ENCODE data around the gene FNBP1. TPM values are rescaled to one million over a fixed set of nuclear protein-coding genes. Genes with fewer than 3 reads are reported as not detected.

The FNBP1 gene
- total RNA-seq, 2 experiments from 2014 or later = 198 TPM

DNA sequence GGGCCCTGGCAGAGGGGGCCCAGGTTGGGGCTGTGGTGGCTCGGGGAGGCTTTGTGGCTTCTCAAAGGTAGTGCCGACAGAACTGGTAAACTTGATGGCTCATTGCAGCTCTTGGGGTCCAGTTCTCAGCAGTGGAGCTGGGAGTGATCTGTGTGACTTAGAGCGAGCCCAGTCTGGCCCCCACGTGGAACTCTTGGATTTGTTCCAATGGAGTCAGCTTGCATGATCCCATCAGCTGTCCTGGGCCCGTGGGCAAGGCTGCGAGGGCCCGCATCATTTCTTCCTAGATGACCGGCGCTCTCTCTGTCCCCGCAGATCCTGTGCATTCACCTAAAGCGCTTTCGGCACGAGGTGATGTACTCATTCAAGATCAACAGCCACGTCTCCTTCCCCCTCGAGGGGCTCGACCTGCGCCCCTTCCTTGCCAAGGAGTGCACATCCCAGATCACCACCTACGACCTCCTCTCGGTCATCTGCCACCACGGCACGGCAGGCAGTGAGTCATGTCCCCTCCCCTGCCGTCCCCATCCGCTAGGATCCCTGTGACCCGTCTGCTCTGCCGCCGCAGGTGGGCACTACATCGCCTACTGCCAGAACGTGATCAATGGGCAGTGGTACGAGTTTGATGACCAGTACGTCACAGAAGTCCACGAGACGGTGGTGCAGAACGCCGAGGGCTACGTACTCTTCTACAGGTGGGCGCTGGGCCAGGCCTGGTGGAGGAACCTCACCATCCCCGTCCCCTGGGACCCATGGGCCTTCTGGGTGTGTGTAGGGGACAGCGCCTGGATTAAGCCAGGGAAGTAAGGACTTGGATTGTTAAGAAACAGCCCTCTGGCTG lies 168.5 kb downstream of the FNBP1 start:
- H3K4me3 Mint-ChIP-seq = no peak overlapping the region
- no peak for DNase-seq
- peak overlapping the region; percentile 46 for H3K27ac Mint-ChIP-seq
- H3K36me3 Mint-ChIP-seq = peaks cover 19% of the 10 kb centered on the region
- H3K9me3 Mint-ChIP-seq = no peaks in the 10 kb centered on the region
- H3K4me1 Mint-ChIP-seq = peaks cover 19% of the 10 kb centered on the region
- H3K27me3 Mint-ChIP-seq = no peaks in the 10 kb centered on the region

DNA sequence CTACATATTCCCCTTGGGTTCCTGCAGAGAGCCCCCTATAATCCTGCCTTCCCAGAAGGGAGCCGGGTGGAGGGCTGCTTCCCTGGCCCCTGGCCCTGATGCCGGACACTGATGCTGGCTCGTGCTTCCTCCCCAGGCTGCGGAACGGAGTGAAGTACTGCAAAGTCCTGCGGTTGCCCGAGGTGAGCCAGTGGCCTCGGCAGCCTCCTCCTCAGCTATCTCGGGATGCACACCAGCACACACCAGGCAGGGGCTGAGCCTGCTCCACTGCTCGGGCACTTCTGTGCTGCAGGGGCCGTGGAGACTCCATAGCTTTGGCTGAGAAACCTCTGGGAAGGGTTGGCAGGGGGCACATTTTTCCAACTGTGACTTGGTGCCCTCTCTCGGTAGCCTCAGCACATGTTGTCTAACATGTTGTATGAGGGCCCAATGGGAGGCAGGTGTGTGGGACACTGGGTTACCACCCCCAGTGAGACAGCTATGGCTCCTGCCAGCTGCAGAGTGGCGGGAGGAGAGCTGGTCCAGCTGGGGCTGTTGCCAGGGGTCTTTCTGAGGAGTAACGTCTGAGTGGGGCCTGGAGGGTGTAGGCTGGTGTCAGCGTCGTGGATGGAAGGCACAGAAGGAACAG lies 169.3 kb downstream of the FNBP1 start:
- no peak for DNase-seq
- Mint-ChIP-seq H3K27me3 (no peaks in the 10 kb centered on the region), H3K36me3 (peaks cover 19% of the 10 kb centered on the region), H3K4me1 (peaks cover 24% of the 10 kb centered on the region), H3K9me3 (no peaks in the 10 kb centered on the region), H3K27ac (peak overlapping the region; percentile 68), H3K4me3 (no peak overlapping the region)

DNA sequence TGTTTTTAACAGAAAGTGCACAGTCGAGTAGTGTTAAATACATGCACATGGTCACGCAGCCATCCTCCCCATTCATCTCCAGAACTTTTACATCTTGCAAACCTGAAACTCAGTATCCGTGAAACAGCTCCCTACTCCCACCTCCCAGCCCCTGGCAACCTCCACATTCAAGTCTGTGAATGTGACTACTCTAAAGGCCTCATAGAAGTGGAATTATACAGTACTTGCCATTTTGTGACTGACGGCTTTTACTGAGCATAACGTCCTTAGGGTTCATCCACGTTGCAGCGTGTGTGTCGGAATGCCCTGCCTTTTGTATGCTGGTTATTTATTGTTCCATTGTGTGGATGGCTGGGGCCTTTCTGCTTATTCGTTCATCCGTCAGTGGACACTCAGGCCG lies 171.9 kb downstream of the FNBP1 start:
- H3K36me3 Mint-ChIP-seq = peaks cover 28% of the 10 kb centered on the region
- no peaks in the 10 kb centered on the region for H3K27me3 Mint-ChIP-seq
- H3K9me3 Mint-ChIP-seq = no peaks in the 10 kb centered on the region
- peak overlapping the region; percentile 92 for H3K27ac Mint-ChIP-seq
- H3K4me3 Mint-ChIP-seq = peak overlapping the region; percentile 45
- H3K4me1 Mint-ChIP-seq = peaks cover 45% of the 10 kb centered on the region
- no peak for DNase-seq

DNA sequence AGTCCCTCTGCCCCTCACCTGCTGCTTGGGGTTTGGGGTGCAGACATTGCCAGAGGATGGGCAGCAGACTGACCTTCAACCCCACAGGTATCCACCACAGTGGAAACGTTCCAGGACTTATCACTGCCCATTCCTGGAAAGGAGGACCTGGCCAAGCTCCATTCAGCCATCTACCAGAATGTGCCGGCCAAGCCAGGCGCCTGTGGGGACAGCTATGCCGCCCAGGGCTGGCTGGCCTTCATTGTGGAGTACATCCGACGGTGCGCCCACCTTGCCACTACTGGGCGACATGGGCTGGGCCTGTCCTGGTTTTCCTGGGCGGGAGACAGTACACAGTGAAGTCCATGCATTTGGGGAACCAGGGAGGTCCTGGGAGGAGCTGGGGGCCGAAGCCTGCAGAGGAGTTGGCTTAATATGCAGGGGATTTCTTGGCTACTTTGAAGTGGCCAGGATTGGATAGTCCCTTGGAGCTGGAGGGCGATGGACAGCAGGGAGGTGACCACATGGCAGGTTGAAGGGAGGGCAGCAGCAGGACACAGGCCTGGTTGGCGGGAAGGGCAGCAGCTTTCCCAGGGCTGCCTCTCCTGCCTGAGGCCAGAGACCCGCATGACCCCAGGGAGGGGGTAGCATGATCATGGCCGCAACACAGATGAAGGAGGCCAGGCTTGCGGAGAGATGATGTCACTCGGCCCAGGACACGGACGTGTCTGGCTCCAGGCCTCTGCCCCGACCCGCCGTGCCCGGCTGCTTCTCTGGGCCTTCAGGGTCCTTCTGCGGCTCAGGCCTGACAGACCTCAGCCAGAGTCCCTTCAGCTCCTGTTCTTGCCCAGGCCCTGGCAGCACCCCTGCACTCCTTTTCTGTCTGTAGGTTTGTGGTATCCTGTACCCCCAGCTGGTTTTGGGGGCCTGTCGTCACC lies 173.1 kb downstream of the FNBP1 start:
- Mint-ChIP-seq H3K4me1 (peaks cover 55% of the 10 kb centered on the region), H3K36me3 (peaks cover 37% of the 10 kb centered on the region), H3K27ac (peak overlapping the region; percentile 92), H3K27me3 (no peaks in the 10 kb centered on the region), H3K9me3 (no peaks in the 10 kb centered on the region), H3K4me3 (peak overlapping the region; percentile 68)
- no peak for DNase-seq

DNA sequence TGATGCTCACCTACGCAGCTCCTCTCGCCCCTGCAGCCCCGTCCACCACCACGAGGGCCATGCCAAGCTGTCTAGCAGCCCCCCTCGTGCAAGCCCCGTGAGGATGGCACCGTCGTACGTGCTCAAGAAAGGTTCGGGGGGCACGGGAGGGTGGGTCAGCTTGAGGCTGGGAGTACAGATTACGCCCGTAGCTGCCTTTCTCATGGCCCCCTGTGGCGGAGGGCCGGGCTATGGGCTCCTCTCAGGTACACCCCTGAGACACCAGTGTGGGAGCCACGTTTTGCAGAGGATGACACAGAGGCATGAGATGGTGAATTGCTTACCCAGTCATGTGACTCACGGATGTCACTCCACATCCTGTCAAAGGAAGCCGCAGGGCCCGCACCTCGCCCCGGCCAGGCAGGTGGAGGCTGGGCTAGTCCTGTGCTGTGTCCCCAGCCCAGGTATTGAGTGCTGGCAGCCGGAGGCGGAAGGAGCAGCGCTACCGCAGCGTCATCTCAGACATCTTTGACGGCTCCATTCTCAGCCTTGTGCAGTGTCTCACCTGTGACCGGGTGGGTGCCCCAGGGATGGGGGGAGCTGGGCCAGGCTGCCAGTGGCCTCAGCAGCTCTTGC lies 174.0 kb downstream of the FNBP1 start:
- H3K4me1 Mint-ChIP-seq = peaks cover 55% of the 10 kb centered on the region
- peak; percentile 86 for DNase-seq
- peaks cover 36% of the 10 kb centered on the region for H3K36me3 Mint-ChIP-seq
- H3K4me3 Mint-ChIP-seq = peak overlapping the region; percentile 68
- peak overlapping the region; percentile 92 for H3K27ac Mint-ChIP-seq
- H3K9me3 Mint-ChIP-seq = no peaks in the 10 kb centered on the region
- no peaks in the 10 kb centered on the region for H3K27me3 Mint-ChIP-seq

DNA sequence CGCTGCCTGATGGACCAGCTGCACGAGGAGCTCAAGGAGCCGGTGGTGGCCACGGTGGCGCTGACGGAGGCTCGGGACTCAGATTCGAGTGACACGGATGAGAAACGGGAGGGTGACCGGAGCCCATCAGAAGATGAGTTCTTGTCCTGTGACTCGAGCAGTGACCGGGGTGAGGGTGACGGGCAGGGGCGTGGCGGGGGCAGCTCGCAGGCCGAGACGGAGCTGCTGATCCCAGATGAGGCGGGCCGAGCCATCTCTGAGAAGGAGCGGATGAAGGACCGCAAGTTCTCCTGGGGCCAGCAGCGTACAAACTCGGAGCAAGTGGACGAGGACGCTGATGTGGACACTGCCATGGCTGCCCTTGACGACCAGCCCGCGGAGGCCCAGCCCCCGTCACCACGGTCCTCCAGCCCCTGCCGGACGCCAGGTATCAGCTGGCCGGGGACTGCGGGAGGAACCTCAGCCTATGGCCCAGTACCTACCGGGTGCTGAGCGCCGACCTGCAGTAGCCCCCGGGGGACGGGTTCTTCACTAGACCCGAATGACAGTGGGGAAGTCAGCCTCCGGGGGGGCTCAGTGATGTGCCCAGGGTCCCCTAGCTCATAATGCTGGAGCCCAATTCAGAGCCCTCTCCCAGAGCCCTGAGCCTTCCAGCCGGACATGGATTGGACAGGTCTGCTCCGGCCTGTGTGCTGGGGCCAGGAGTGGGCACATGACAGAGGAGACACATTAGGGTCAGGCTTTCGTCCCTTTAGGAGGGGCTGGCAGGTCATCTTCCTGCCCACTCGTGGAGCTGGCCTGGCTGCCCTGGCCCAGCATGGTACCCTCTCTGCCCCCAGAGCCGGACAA lies 174.7 kb downstream of the FNBP1 start:
- Mint-ChIP-seq H3K27ac (peak overlapping the region; percentile 92), H3K9me3 (no peaks in the 10 kb centered on the region), H3K4me3 (peak overlapping the region; percentile 68), H3K27me3 (no peaks in the 10 kb centered on the region), H3K4me1 (peaks cover 60% of the 10 kb centered on the region), H3K36me3 (peaks cover 41% of the 10 kb centered on the region)
- DNase-seq = no peak

DNA sequence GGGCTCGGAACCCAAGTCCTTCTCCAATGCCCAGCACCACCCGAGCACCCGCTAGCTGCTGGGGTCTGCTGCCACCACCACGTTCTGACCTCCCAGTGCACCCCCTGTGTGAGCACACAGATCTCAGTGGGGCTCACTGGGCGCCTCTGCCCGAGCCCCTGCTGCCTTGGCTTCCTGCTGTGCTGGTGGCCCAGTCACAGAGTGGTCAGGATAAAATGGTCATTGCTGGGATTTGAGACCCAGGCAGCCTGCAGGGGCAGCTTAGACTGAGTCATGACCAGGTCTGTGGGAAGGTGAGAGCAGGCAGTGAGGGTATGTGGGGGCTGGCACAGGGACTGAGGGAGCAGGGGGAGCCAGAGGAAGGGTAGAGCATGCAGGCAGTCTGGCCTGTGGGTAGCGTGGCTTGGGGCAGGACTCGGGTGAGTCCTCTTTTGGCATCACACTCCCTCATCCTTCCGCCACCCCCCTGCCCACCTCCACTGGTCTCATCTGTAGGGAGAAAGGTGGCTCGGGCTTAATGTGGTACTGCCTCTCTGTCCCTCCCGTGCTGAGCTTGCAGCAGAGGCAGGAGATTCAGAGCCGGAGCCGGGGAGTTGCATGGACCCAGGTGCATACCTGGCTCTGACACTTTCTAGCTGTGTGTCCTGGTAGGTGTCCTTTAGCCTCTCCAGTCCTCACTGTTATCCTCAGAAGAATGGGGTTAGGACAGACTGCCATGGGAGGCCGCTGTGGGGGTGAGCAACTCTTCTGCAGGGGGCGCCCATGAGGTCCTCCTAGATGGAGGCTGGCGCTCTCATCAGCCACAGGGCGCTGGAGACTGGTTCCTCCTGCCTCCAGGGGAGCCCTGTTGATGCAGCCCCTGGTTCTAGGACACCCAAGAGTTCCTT lies 175.6 kb downstream of the FNBP1 start:
- Mint-ChIP-seq H3K27me3 (no peaks in the 10 kb centered on the region), H3K4me1 (peaks cover 63% of the 10 kb centered on the region), H3K36me3 (peaks cover 39% of the 10 kb centered on the region), H3K27ac (peak overlapping the region; percentile 92), H3K4me3 (peak overlapping the region; percentile 66), H3K9me3 (no peaks in the 10 kb centered on the region)
- peak; percentile 52 for DNase-seq

DNA sequence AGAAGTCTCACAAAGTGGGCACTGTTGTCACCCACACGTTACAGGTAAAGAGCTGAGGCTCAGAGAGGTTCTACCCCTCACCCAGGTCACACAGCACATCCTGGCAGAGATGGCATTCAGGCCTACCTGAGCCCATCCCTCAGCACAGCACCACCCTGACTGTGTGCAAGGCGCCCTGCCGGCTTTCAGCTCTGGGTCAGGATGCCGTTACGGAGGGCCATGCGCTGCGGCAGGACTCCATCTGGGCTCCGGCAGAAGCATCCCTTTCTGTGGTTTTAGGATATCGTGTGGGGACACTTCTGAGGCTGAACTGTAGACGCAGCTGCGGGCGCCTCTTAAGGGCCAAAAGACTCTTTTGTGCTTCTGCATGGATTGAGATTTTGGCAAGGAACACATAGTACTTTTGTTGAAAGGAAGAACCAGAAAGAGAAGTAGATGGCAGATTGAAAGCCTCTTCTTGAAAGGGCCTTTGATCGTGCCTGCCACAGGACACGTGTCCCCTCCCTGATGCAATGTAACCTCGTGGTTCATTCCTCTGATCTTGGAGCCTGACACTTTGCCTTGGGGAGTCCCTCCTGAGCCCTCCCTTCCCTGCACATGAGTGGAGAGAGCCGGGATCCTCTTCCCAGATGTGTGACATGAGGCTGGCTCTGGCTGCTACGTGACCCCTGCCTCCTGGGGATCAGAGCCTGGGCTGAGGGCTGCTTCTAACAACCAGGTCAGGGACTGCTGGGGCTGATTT lies 176.4 kb downstream of the FNBP1 start:
- H3K4me3 Mint-ChIP-seq = peak overlapping the region; percentile 36
- peaks cover 42% of the 10 kb centered on the region for H3K36me3 Mint-ChIP-seq
- no peaks in the 10 kb centered on the region for H3K27me3 Mint-ChIP-seq
- no peaks in the 10 kb centered on the region for H3K9me3 Mint-ChIP-seq
- peak; percentile 54 for DNase-seq
- peak overlapping the region; percentile 92 for H3K27ac Mint-ChIP-seq
- peaks cover 67% of the 10 kb centered on the region for H3K4me1 Mint-ChIP-seq

DNA sequence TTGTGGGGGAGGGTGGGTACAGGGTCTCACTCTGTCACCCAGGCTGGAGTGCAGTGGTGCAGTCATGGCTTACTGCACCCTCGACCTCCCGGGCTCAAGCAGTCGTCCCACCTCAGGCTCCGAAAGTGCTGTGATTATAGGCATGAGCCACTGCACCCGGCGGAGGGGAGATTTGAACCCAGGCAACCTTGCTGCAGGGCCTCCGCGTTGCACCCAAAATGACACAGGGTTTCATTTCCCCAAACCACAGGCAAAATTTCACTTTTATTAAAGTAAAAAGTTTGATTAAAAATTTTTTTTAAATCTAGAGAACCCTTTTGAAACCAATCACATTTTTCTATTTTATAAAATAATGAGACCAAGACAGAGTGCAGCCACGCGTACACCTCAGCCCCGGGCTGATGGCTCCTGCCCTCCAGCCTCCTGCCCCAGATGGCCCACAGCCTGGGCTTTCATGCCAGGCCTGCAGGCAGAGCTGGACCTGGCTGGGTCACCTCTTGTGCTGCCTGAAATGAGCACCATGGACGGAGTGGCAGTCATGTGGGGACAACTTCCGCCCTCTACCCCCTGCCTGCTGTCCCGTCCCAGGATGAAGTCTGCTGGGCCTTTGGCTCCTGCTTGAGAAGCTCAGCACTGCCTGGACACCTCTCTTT lies 177.2 kb downstream of the FNBP1 start:
- Mint-ChIP-seq H3K27me3 (no peaks in the 10 kb centered on the region), H3K4me3 (peak overlapping the region; percentile 36), H3K27ac (peak overlapping the region; percentile 92), H3K36me3 (peaks cover 47% of the 10 kb centered on the region), H3K4me1 (peaks cover 72% of the 10 kb centered on the region), H3K9me3 (no peaks in the 10 kb centered on the region)
- no peak for DNase-seq

DNA sequence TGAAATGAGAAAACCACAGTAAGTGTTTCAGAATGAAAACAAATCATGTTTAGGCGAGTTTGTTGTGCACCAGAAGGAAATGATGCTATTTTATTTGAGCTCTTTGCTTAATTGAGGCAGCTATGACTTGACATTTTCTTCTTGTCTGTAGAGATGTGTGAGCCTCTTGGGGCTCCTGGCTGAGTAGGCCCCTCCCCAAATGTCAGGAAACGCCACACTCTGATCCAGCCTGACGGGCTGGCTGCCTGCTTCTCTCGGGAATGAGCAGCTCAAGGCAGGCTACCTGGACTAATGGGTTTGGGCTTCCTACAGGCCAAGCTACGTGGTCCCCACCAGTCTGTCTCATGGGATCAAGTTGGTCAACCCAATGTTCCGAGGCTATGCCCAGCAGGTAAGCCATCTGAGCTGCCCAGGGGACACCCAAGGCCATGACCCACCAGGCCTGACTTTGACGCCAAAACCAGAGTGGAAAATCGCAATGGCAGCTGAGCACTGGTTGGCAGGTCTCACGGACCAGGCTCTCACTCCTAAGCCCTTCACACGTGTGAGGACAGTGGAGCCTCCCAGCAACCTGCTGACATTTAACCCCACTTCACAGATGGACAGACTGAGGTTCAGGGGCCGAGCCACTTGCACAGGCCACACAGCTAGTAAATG lies 177.9 kb downstream of the FNBP1 start:
- Mint-ChIP-seq H3K36me3 (peaks cover 45% of the 10 kb centered on the region), H3K27ac (peak overlapping the region; percentile 92), H3K9me3 (no peaks in the 10 kb centered on the region), H3K27me3 (no peaks in the 10 kb centered on the region), H3K4me3 (no peak overlapping the region), H3K4me1 (peaks cover 72% of the 10 kb centered on the region)
- DNase-seq = no peak

DNA sequence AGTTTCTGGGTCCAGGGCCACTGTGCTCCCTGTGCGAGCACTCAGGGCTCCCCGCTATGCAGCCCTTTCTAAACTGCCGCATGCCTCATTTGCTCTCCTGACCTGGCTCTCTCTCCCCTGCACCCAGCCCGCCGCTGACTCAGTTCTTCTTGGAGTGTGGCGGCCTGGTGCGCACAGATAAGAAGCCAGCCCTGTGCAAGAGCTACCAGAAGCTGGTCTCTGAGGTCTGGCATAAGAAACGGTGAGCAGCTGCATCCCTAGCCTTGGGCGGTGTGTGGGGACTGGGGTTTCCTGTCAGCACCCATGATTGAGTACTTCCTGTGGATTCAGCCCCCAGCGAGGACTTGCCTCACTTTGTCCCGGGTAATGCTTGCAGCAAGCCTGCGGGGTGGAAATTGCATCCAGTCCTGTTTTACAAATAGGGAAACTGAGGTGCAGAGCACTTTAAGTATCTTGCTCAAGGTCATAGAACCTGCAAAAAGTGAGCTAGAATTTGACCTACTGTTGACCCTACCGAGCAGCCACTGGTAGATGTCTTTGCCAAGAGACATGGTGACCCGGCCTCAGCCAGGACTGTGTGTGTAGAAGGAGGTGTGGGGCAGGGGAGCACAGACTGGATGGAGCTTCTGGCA lies 179.8 kb downstream of the FNBP1 start:
- peaks cover 42% of the 10 kb centered on the region for H3K36me3 Mint-ChIP-seq
- H3K4me3 Mint-ChIP-seq = peak overlapping the region; percentile 5
- H3K27ac Mint-ChIP-seq = peak overlapping the region; percentile 84
- H3K4me1 Mint-ChIP-seq = peaks cover 59% of the 10 kb centered on the region
- H3K9me3 Mint-ChIP-seq = no peaks in the 10 kb centered on the region
- DNase-seq = peak; percentile 78
- H3K27me3 Mint-ChIP-seq = no peaks in the 10 kb centered on the region
